ENCODE data around the gene NR4A3.

DNA sequence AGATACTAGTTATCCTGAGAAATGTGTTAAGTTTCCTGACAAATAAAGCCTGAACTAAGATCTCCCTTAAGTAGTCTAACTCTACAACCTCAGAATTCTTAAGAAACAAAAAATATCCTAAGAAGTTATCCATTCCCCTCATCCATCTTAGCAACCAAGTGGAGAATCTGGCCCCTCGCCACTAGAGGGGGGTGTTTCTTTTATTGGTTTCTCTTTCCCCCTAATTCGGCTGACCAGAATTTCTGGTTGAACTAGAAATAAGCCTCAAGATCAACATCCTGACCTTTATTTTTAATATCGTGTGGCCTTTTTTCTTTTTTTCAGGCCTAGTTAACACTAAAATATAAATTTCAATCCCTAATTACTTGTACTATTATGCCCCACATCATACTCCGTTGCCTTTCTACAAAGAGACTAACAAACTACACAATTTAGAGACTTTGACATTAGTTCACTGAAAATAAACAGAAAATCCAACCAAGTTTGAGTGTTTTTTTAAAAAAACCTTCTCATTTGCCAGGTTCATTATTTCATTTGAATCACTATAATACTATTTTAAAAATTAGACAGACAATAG lies 14.3 kb upstream of the NR4A3 start:
- TF ChIP-seq, protein P1, sequence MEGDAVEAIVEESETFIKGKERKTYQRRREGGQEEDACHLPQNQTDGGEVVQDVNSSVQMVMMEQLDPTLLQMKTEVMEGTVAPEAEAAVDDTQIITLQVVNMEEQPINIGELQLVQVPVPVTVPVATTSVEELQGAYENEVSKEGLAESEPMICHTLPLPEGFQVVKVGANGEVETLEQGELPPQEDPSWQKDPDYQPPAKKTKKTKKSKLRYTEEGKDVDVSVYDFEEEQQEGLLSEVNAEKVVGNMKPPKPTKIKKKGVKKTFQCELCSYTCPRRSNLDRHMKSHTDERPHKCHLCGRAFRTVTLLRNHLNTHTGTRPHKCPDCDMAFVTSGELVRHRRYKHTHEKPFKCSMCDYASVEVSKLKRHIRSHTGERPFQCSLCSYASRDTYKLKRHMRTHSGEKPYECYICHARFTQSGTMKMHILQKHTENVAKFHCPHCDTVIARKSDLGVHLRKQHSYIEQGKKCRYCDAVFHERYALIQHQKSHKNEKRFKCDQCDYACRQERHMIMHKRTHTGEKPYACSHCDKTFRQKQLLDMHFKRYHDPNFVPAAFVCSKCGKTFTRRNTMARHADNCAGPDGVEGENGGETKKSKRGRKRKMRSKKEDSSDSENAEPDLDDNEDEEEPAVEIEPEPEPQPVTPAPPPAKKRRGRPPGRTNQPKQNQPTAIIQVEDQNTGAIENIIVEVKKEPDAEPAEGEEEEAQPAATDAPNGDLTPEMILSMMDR (conservative IDR thresholded peaks at IDR 0.05 in 1 of 2, IDR thresholded peaks at IDR 0.05 in 1 of 2; ENCODE audit: low read depth in 1 of 2, low read length in 2 of 2), result peak; percentile 81 to 83
- no peak for TF ChIP-seq EZH2 (IDR thresholded peaks at IDR 0.05; ENCODE audit: low read length, missing control alignments)

Data from fibroblast of lung (primary cell).